ENCODE data around the gene CABP7. TPM values are rescaled to one million over a fixed set of nuclear protein-coding genes. Genes with fewer than 3 reads are reported as not detected.

Gene CABP7
- total and polyA plus RNA-seq, 3 experiments from 2014 or later: 0.07 TPM; not detected in 2

GRCh38 chr22:29715240-29715639 is 4.6 kb upstream of the CABP7 start:
- Mint-ChIP-seq H3K4me1 (peaks cover 0 to 13% (median 5%) of the 10 kb centered on the region in 3 donors), H3K9me3 (peaks cover 0 to 1% (median 0%) of the 10 kb centered on the region in 5 donors), H3K4me3 (no peak overlapping the region), H3K27me3 (peaks cover 41 to 57% of the 10 kb centered on the region in 2 donors), H3K27ac (no peak overlapping the region), H3K36me3 (no peaks in the 10 kb centered on the region)
- Histone ChIP-seq H3K27ac (ENCODE audit: low read depth, low read length) (no peak overlapping the region), H3K4me3 (ENCODE audit: low read length) (no peak overlapping the region), H3K27me3 (ENCODE audit: insufficient read depth, low read length, poor library complexity, severe bottlenecking) (peaks cover 7% of the 10 kb centered on the region), H3K4me1 (ENCODE audit: insufficient read depth, low read length) (no peaks in the 10 kb centered on the region), H3K36me3 (ENCODE audit: insufficient read depth, low read length) (no peaks in the 10 kb centered on the region), H3K9me3 (ENCODE audit: low read length) (no peaks in the 10 kb centered on the region)
- CTCF ChIA-PET: interaction anchor here (1.0 kb wide), 1 partner anchor 14 kb away, joined by 3 read pairs; no protein-coding TSS in a partner anchor
- no peak for DNase-seq
- POLR2A ChIA-PET: no interaction called here

- peaks cover 0 to 1% (median 0%) of the 10 kb centered on the region in 5 donors for H3K9me3 Mint-ChIP-seq
- Histone ChIP-seq H3K27ac (ENCODE audit: low read depth, low read length) (no peak overlapping the region), H3K27me3 (ENCODE audit: insufficient read depth, low read length, poor library complexity, severe bottlenecking) (peaks cover 7% of the 10 kb centered on the region), H3K4me1 (ENCODE audit: insufficient read depth, low read length) (no peaks in the 10 kb centered on the region), H3K4me3 (ENCODE audit: low read length) (no peak overlapping the region), H3K36me3 (ENCODE audit: insufficient read depth, low read length) (no peaks in the 10 kb centered on the region), H3K9me3 (ENCODE audit: low read length) (no peaks in the 10 kb centered on the region)
- CTCF ChIA-PET: interaction anchor here (1.0 kb wide), 1 partner anchor 14 kb away, joined by 3 read pairs; no protein-coding TSS in a partner anchor
- H3K36me3 Mint-ChIP-seq: no peaks in the 10 kb centered on the region
- peaks cover 0 to 13% (median 5%) of the 10 kb centered on the region in 3 donors for H3K4me1 Mint-ChIP-seq
- H3K27me3 Mint-ChIP-seq: peaks cover 41 to 57% of the 10 kb centered on the region in 2 donors
- DNase-seq: no peak
- H3K4me3 Mint-ChIP-seq: no peak overlapping the region
- peak overlapping the region in 1 of 8 donors; percentile 93 for H3K27ac Mint-ChIP-seq
- POLR2A ChIA-PET: no interaction called here
Observed at GRCh38 chr22:29715705-29716104, 4.1 kb upstream of the CABP7 start.

DNA sequence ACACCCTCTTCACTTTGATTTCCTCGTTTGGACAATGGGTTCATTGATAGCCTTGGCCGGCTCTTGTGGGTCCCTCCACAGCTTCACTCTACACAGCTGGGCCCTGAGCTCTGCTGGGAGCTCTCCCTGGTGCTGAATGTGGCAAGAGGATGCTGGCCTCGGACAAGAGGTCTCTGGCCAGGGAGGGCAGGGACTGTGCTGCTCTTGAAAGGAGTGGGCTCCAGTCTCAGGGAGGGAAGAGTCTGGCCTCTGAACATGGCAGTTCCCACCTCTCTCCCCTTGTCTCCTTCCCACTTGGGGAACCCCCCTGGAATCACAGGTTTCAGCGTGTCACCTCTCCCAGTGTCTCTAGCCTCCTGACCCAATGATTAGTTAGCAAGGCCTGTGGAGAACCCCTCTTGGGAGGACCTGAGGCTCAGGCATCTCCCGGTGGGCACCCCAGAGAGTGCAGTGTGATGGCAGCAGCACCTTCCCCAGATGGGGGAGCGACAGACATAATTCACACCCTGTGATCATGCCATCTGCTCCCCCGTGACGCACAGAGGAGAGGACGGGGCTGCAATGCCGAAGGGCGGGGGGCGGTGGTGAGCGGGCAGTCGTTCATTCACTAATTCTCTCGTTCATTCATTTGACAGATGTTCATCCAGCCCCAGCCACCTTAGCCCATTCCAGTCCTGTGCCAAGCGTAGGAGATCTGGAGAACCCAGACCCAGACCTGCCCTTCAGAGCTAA is 2.8 kb upstream of the CABP7 start:
- no peak for DNase-seq
- Histone ChIP-seq H3K36me3 (ENCODE audit: insufficient read depth, low read length) (no peaks in the 10 kb centered on the region), H3K4me3 (ENCODE audit: low read length) (no peak overlapping the region), H3K4me1 (ENCODE audit: insufficient read depth, low read length) (no peaks in the 10 kb centered on the region), H3K27ac (ENCODE audit: low read depth, low read length) (no peak overlapping the region), H3K9me3 (ENCODE audit: low read length) (no peaks in the 10 kb centered on the region), H3K27me3 (ENCODE audit: insufficient read depth, low read length, poor library complexity, severe bottlenecking) (peaks cover 7% of the 10 kb centered on the region)
- Mint-ChIP-seq H3K27ac (no peak overlapping the region), H3K36me3 (no peaks in the 10 kb centered on the region), H3K9me3 (peaks cover 0 to 1% (median 0%) of the 10 kb centered on the region in 5 donors), H3K4me3 (no peak overlapping the region), H3K4me1 (peaks cover 0 to 13% (median 5%) of the 10 kb centered on the region in 3 donors), H3K27me3 (peaks cover 43 to 61% of the 10 kb centered on the region in 2 donors)
- ChIA-PET POLR2A (no interaction called here), CTCF (no interaction called here)

- no peak overlapping the region for H3K4me3 ChIP-seq (ENCODE audit: low read length)
- POLR2A ChIA-PET: no interaction called here
- H3K27ac ChIP-seq (ENCODE audit: low read depth, low read length): no peak overlapping the region
- no peaks in the 10 kb centered on the region for H3K36me3 ChIP-seq (ENCODE audit: insufficient read depth, low read length)
- Mint-ChIP-seq H3K9me3 (peaks cover 0 to 1% (median 0%) of the 10 kb centered on the region in 5 donors), H3K36me3 (no peaks in the 10 kb centered on the region), H3K27ac (peak overlapping the region in 1 of 8 donors; percentile 68), H3K27me3 (peaks cover 40 to 61% of the 10 kb centered on the region in 2 donors), H3K4me3 (no peak overlapping the region), H3K4me1 (peaks cover 0 to 13% (median 5%) of the 10 kb centered on the region in 3 donors)
- peaks cover 7% of the 10 kb centered on the region for H3K27me3 ChIP-seq (ENCODE audit: insufficient read depth, low read length, poor library complexity, severe bottlenecking)
- H3K9me3 ChIP-seq (ENCODE audit: low read length): no peaks in the 10 kb centered on the region
- CTCF ChIA-PET: no interaction called here
- no peaks in the 10 kb centered on the region for H3K4me1 ChIP-seq (ENCODE audit: insufficient read depth, low read length)
- no peak for DNase-seq
Observed at GRCh38 chr22:29717789-29718188, 2.0 kb upstream of the CABP7 start.

- H3K4me1 ChIP-seq (ENCODE audit: insufficient read depth, low read length): no peaks in the 10 kb centered on the region
- H3K4me3 ChIP-seq (ENCODE audit: low read length): no peak overlapping the region
- Mint-ChIP-seq H3K4me3 (peak overlapping the region in 4 of 7 donors; percentile 24 to 74 (median 46)), H3K27me3 (peaks cover 38 to 53% of the 10 kb centered on the region in 2 donors), H3K9me3 (peaks cover 0 to 1% (median 0%) of the 10 kb centered on the region in 5 donors), H3K27ac (no peak overlapping the region), H3K36me3 (no peaks in the 10 kb centered on the region), H3K4me1 (peaks cover 0 to 13% (median 5%) of the 10 kb centered on the region in 3 donors)
- no peak overlapping the region for H3K27ac ChIP-seq (ENCODE audit: low read depth, low read length)
- no peak for DNase-seq
- H3K36me3 ChIP-seq (ENCODE audit: insufficient read depth, low read length): no peaks in the 10 kb centered on the region
- H3K9me3 ChIP-seq (ENCODE audit: low read length): no peaks in the 10 kb centered on the region
- POLR2A ChIA-PET: interaction anchor here (0.7 kb wide), 1 partner anchor 54 kb away, joined by 3 read pairs; no protein-coding TSS in a partner anchor
- H3K27me3 ChIP-seq (ENCODE audit: insufficient read depth, low read length, poor library complexity, severe bottlenecking): peaks cover 7% of the 10 kb centered on the region
- CTCF ChIA-PET: no interaction called here
Observed at GRCh38 chr22:29718949-29719898, 579 bp upstream of the CABP7 start.

DNA sequence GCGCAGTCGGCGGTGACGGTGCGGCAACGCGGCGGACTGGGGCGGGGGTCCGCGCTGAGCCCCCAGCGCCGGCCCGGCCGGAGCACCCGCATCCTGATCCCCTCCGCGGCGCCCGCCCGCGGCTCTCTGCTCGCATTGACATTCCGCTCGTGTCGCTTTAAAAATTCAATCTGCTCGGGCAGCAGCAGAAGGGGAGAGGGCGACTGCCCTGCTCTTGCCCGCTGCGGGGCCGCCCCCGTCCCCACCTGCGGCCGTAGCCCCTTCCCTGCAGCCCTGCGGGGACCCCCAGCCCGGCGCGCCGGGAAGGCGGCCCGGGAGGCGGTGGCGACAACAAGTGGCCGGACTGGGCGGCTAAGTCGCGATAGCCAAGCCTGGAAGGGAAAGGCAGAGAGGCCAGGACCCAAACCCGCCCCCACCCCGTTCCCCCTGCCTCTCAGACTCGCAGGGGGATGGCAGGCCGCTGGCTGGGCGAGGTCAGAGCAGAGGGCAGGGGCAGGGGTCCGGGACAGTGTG is 1.1 kb downstream of the CABP7 start:
- DNase-seq: no peak
- Histone ChIP-seq H3K27ac (ENCODE audit: low read depth, low read length) (no peak overlapping the region), H3K9me3 (ENCODE audit: low read length) (no peaks in the 10 kb centered on the region), H3K4me3 (ENCODE audit: low read length) (no peak overlapping the region), H3K4me1 (ENCODE audit: insufficient read depth, low read length) (no peaks in the 10 kb centered on the region), H3K36me3 (ENCODE audit: insufficient read depth, low read length) (no peaks in the 10 kb centered on the region), H3K27me3 (ENCODE audit: insufficient read depth, low read length, poor library complexity, severe bottlenecking) (peaks cover 7% of the 10 kb centered on the region)
- Mint-ChIP-seq H3K4me1 (peaks cover 0 to 13% (median 5%) of the 10 kb centered on the region in 3 donors), H3K27ac (no peak overlapping the region), H3K9me3 (peaks cover 0 to 1% (median 0%) of the 10 kb centered on the region in 5 donors), H3K4me3 (no peak overlapping the region), H3K36me3 (no peaks in the 10 kb centered on the region), H3K27me3 (peaks cover 38 to 43% of the 10 kb centered on the region in 2 donors)
- ChIA-PET POLR2A (no interaction called here), CTCF (no interaction called here)

DNA sequence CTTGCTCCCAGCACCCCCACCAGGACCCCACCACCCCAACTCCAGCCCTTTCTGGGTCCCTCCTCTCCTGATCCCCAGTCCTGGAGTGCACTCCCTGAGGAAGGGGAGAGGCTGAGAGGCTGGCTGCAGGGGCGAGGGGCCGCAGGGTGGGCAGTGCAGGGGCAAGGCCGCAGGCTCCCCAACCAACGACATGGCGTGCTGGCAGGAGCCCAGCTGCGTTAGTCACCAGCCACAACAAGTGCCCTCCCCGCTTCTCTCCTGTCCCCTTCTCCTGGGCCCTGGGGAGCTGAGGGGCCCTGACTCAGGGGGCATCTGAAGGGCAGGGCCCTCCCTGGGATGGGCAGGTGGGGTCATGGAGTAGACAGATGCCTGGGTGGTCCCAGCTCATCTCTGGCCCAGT is 2.3 kb downstream of the CABP7 start:
- no peak for DNase-seq
- H3K9me3 ChIP-seq (ENCODE audit: low read length): no peaks in the 10 kb centered on the region
- Mint-ChIP-seq H3K36me3 (no peaks in the 10 kb centered on the region), H3K27ac (no peak overlapping the region), H3K27me3 (peaks cover 27 to 30% of the 10 kb centered on the region in 2 donors), H3K4me3 (no peak overlapping the region), H3K4me1 (peaks cover 0 to 13% (median 5%) of the 10 kb centered on the region in 3 donors), H3K9me3 (peaks cover 0 to 1% (median 0%) of the 10 kb centered on the region in 5 donors)
- POLR2A ChIA-PET: no interaction called here
- peaks cover 7% of the 10 kb centered on the region for H3K27me3 ChIP-seq (ENCODE audit: insufficient read depth, low read length, poor library complexity, severe bottlenecking)
- no peak overlapping the region for H3K4me3 ChIP-seq (ENCODE audit: low read length)
- H3K27ac ChIP-seq (ENCODE audit: low read depth, low read length): no peak overlapping the region
- H3K4me1 ChIP-seq (ENCODE audit: insufficient read depth, low read length): no peaks in the 10 kb centered on the region
- H3K36me3 ChIP-seq (ENCODE audit: insufficient read depth, low read length): no peaks in the 10 kb centered on the region
- CTCF ChIA-PET: no interaction called here
